A549 (cell line): Measurements from ENCODE around the gene SH3RF3.

ENCODE experiments used
- EP300 ChIP-seq, 2 experiments: fragments of >200 bp; sonication (Bioruptor Twin); formaldehyde crosslinking; IDR thresholded peaks; 2 replicates in 1 of 2; 3 replicates in 1 of 2; pipeline ENCODE4 v1.6.1; 2016 to 2017
- HDAC2 ChIP-seq: fragments of 200-600 bp; sonication (generic); IDR thresholded peaks from 2 replicates; pipeline ENCODE4 v1.6.1; 2016
- JUNB ChIP-seq: fragments of >200 bp; sonication (Bioruptor Twin); formaldehyde crosslinking; IDR thresholded peaks from 2 replicates; pipeline ENCODE4 v1.6.1; 2016
- MAFK ChIP-seq: fragments of 450-650 bp; IDR thresholded peaks from 2 replicates; pipeline ENCODE4 v1.6.1; 2014; ENCODE audit not compliant: partially characterized antibody
- POLR2A ChIP-seq: IDR thresholded peaks from 2 replicates; pipeline ENCODE4 v1.6.1; 2012; ENCODE audit warnings: mild to moderate bottlenecking, low read length
- RNF2 ChIP-seq: fragments of 200-600 bp; sonication (generic); IDR thresholded peaks from 2 replicates; pipeline ENCODE4 v1.6.1; 2016; ENCODE audit warnings: low read depth, mild to moderate bottlenecking, antibody characterized with exemption, moderate library complexity, borderline replicate concordance
- TF ChIP-seq, protein P1 (sequence below): fragments of >200 bp; sonication (Bioruptor Twin); formaldehyde crosslinking; IDR thresholded peaks from 3 replicates; pipeline ENCODE4 v1.5.1; 2016

DNA sequence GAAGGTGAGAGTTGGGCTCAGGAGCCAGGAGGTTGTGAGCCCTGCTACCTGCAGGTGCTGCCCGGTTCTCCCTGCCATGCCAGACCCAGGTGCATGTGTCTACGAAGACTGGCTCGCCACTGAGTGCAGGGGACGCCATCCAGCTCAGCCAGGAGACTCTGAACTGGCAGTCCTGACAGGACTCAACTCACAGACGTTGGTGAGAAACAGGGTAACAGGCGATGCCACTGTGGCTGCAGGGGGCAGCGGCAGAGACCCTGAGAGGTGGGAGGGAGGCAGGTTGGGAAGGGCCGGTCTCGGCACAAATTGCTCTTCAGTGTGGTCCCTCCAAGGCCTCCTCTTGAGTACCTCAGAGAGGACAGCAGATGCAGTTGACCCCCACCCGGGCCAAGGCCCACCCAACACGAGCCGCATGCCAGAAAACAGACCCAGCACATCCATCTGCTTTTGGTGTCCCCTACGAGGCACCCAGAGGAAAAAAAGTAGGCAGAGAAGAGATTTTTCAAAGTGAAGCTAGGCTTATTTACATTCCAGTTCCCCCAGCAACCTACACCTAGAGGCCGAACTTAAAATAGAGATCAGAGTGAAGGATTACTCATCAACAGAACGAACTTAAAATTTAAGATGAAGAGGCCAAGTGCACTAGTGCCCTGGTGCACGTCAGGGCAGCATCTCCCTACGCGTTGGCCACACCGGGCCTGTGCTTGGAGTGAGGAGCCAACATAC, 300.0 kb downstream of the SH3RF3 start:
- no peak for TF ChIP-seq RNF2
- no peak for TF ChIP-seq POLR2A
- TF ChIP-seq, protein P1, sequence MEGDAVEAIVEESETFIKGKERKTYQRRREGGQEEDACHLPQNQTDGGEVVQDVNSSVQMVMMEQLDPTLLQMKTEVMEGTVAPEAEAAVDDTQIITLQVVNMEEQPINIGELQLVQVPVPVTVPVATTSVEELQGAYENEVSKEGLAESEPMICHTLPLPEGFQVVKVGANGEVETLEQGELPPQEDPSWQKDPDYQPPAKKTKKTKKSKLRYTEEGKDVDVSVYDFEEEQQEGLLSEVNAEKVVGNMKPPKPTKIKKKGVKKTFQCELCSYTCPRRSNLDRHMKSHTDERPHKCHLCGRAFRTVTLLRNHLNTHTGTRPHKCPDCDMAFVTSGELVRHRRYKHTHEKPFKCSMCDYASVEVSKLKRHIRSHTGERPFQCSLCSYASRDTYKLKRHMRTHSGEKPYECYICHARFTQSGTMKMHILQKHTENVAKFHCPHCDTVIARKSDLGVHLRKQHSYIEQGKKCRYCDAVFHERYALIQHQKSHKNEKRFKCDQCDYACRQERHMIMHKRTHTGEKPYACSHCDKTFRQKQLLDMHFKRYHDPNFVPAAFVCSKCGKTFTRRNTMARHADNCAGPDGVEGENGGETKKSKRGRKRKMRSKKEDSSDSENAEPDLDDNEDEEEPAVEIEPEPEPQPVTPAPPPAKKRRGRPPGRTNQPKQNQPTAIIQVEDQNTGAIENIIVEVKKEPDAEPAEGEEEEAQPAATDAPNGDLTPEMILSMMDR = no peak
- no peak for TF ChIP-seq JUNB
- no peak for TF ChIP-seq EP300 (IDR thresholded peaks at IDR 0.05)
- TF ChIP-seq MAFK = no peak
- no peak for TF ChIP-seq HDAC2
